Peyer's patch (tissue), 4 donors: ENCODE data around the gene YLPM1.

Source experiments
- POLR2A ChIP-seq, 2 donors: fragments of 450-650 bp; IDR thresholded peaks; one replicate each; pipeline ENCODE4 v1.5.1; 2017; ENCODE audit warnings: antibody characterized with exemption in 2 of 2, mild to moderate bottlenecking in 2 of 2, moderate library complexity in 2 of 2
- TF ChIP-seq, protein P1 (sequence below), 6 experiments: fragments of 450-650 bp in 4 of 6; fragments of 200-600 bp in 2 of 6; sonication (generic) in 1 of 6; IDR thresholded peaks; one replicate each; pipeline ENCODE4 v1.5.1; 2017 to 2019; ENCODE audit warnings: antibody characterized with exemption in 6 of 6, mild to moderate bottlenecking in 3 of 6, moderate library complexity in 1 of 6

DNA sequence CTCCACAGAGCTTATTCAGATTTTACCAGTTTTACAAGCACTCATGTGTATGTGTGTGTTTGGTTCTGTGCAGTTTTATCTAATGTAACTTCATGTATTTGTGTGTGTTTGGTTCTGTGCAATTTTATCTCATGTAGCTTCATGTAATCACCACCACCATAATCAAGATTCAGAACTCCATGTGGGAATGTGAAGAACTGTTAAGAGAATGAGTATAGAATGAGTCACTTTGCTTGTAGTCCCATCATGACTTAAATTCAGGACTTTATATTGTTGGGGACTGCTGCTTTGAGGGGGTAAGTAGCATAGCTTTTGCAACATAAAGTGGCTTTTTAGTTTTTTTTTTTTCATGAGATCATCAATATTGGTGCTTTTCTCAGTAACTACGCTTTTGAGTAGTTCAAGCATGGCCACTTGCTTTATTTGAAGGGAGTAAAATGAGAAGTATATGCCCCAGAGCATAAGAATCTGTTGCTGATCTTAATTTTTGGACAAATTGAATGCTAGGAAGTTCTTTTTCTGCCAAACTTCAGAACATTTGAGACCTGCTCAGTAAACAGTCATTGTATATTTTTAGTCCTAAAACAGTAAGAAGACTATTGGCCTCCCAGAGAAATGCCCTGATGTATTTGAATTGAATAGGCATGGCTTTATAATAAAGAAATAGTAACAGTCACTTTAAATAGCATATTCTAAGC lies 84.0 kb downstream of the YLPM1 start:
- no peak for TF ChIP-seq POLR2A (IDR thresholded peaks at IDR 0.05)
- TF ChIP-seq, protein P1, sequence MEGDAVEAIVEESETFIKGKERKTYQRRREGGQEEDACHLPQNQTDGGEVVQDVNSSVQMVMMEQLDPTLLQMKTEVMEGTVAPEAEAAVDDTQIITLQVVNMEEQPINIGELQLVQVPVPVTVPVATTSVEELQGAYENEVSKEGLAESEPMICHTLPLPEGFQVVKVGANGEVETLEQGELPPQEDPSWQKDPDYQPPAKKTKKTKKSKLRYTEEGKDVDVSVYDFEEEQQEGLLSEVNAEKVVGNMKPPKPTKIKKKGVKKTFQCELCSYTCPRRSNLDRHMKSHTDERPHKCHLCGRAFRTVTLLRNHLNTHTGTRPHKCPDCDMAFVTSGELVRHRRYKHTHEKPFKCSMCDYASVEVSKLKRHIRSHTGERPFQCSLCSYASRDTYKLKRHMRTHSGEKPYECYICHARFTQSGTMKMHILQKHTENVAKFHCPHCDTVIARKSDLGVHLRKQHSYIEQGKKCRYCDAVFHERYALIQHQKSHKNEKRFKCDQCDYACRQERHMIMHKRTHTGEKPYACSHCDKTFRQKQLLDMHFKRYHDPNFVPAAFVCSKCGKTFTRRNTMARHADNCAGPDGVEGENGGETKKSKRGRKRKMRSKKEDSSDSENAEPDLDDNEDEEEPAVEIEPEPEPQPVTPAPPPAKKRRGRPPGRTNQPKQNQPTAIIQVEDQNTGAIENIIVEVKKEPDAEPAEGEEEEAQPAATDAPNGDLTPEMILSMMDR (IDR thresholded peaks at IDR 0.05) = no peak
